NCI-H2227 (cell line): Measurements from ENCODE around the gene ZDHHC18.
"Not testable (repeated sequence)": the region's sequence is repeated elsewhere in the genome, so short reads cannot be mapped to it uniquely, and the experiment has no call there.

ENCODE experiments used
- DNase-seq: peaks from one replicate; lab custom pipeline; 2025; ENCODE audit not compliant: unreplicated experiment; lab: John Stamatoyannopoulos, UW

The ZDHHC18 gene

DNA sequence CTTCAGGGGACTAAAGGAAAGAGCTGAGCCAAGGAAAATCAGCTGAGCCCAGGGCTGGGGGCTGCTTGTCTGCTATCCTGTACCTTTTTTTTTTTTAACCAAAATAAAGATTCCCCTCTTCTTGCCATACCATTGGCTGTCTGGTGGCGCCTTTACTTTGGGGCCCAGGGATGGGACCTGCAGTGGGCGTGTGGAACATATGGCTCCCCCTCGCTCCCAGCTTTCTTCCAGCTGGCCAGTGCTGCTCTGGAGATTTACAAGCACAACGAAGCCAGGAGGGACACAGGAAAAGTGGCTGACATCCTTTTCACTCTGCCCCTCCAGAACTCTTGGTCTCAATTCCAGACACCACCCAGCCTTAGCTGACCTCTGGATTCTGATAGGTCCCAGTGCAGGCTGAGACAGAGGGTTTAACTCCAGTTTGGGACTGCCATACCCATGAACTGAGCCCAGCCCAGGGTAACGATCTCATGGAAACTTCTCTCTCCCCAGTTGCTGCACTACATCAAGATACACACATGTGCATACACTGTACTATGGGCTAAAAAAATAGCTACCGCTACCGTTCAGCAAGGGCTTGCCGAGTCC is 31.1 kb downstream of the ZDHHC18 start:
- DNase-seq, result no peak

DNA sequence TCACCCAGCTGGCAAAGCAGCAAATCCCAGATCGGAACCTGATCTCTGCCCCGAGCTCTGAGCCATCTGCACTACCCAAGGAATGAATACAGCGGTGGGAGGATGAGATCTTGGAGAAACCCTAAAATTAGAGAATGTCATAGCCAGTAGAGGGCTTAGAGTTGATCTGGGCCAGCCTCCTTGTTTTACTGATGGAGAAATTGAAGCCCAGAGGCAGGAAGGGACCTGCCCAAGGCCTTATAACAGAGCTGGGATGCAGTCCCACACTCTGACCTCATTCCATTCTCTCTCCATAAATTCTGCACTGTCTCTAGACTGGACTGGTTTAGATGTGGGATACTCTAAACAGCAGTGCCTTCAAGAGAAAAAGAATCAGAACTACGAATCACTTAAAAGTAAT is 31.7 kb downstream of the ZDHHC18 start:
- no peak for DNase-seq

DNA sequence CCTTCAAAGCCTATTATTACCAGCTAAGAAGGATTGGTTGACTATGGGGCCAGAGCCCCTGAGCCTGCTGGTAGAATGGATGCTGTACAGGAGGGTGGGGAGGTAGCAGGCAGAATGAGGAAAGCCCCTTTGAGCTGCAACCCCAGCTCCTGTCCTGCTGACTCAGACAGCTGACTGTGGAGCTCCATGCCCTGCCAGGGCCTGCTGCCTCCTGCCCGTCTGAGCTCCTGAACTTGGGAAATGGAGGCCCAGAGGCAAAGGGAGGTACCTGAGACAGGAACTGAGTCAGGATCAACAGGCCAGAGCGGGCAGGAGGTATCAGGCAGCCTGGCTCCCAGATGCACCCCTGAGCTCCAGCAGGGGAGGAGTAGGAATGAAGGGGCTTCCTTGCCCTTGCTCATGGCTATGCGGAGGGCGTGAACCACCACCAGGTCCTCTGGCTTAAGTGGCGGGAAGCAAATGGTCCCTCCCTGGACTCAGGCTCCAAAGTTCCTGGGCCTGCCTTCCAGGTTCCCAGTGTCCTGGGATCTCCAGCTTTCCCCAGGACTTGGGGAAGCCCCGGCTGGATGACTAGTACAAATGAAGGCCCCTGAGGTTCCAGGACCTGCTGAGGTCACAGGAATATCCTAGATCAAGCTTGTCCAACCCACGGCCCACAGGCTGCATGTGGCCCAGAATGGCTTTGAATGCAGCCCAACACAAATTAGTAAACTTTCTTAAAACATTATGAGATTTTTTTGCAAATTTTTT is 32.6 kb downstream of the ZDHHC18 start:
- DNase-seq, result no peak

DNA sequence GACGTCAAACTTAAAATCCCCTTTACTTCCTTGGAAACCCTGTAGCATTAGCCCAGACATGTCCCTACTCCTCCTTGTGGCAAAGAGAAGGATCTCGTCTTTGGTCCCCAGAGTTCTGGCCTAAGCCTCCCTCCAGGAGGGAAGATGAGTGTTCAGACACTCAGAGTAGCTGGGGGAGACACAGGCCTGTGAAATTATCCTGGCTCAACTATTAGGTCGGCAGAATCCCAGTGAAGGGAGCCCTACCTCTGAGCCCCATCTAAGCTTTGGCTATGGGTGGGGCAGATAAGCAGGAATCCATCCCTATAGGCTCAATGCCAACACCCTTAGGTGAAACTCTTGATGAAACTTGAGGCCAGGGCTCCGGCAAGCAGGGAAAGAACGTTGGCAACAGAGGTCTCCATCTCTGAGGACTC is 34.8 kb downstream of the ZDHHC18 start:
- no peak for DNase-seq

DNA sequence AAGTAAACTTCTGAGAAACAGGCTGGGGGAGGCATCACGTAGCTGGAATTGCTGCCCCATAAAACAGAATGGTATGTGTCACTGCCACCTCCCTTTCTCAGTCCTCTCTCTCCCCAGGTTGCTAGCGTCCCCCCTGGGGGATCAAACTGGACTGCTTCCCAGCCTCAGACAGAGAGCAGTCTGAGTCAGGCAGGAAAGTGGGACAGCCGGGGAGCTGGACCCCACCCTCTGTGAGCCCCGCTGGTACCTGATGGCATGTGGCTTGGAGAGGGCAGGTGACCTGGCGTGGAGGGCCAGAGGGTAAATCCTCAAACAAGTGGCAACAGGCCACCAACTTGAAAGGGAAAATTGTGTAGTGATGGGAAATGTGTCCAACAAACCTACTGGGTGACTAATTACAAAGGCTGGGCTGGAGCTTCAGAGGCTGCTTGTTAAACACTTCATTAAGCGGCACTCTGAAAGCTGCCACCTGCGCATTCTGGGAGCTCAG is 35.4 kb downstream of the ZDHHC18 start:
- no peak for DNase-seq

DNA sequence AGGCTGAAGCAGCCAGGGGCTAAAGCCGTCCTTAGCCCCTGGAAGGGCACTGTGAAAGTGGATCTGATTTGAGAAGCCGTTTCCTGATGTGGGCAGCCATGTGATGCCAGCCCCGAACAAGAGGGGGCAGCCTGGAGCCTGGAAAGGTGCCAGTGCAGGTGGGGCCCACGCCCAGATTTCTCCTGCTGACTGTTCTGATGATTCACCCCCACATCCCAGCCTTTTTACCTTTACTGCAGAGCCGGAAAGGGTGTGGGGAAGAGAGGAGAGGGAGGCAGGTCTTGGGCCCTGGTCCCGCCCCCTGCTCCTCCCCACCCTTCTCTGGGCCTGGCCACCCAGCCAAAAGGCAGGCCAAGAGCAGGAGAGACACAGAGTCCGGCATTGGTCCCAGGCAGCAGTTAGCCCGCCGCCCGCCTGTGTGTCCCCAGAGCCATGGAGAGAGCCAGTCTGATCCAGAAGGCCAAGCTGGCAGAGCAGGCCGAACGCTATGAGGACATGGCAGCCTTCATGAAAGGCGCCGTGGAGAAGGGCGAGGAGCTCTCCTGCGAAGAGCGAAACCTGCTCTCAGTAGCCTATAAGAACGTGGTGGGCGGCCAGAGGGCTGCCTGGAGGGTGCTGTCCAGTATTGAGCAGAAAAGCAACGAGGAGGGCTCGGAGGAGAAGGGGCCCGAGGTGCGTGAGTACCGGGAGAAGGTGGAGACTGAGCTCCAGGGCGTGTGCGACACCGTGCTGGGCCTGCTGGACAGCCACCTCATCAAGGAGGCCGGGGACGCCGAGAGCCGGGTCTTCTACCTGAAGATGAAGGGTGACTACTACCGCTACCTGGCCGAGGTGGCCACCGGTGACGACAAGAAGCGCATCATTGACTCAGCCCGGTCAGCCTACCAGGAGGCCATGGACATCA is 36.5 kb downstream of the ZDHHC18 start, which contains the start of gene SFN:
SFN (plus strand) TSS at position 369 of the 904 bp plus-strand sequence; CDS start at position 433, 64 bp downstream.
- DNase-seq, result no peak

DNA sequence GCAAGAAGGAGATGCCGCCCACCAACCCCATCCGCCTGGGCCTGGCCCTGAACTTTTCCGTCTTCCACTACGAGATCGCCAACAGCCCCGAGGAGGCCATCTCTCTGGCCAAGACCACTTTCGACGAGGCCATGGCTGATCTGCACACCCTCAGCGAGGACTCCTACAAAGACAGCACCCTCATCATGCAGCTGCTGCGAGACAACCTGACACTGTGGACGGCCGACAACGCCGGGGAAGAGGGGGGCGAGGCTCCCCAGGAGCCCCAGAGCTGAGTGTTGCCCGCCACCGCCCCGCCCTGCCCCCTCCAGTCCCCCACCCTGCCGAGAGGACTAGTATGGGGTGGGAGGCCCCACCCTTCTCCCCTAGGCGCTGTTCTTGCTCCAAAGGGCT is 37.2 kb downstream of the ZDHHC18 start:
- DNase-seq, result no peak

DNA sequence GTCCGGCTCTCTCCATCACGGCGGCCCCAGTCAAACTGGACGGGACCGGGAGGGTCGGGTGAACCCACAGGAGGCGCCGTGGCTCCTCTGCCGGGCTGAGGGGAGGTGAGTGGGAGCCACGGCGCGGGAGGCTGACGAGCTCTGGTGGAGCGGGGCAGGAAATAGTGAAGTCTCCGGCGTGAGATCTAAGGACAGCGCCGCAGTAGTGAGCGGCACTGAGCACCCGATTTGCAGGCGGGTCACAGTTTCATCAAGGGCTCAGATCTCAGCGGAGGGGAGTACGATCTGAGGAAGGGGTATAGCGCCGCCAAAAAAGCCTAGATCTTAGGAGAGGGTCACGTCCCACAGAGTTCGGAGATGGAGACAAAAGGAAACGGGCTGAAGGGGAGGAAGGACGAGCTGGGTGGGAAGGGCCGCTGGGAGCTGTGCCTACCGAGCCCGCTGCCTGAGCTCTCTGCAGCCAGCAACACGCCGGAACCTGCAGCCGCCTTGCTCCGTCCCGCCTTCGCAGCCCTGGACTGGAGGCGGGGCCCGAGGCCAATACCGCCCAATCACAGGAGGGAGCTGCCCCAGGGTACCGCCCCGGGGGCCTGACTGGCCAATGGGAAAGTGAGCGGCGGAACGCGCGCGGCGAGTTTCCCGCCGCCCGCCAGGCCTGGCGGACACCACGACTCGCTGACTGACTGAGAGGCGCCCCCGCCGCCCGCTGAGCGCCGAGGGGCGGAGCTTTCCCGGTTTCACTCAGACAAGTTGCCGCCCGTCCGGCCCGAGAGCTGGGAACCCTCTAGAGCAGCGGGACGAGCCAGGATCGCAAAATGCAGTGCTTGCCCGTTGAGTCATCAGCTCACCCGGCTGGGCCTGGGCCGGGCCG is 38.4 kb downstream of the ZDHHC18 start:
- DNase-seq, result peak; percentile 99

DNA sequence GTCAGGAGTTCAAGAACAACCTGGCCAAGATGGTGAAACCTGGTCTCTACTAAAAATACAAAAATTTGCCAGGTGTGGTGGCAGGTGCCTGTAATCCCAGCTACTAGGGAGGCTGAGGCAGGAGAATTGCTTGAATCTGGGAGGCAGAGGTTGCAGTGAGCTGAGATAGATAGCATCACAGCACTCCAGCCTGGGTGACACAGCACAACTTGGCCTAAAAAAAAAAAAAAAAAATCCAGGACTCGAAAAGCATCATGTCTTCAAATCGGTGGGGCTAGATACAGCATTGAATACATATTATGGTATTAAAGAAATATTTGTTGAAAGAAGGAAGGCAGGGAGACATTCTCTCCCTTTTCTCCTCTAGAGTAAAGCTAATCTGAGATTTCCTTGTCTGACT is 46.6 kb downstream of the ZDHHC18 start:
- DNase-seq, result not testable (repeated sequence)

DNA sequence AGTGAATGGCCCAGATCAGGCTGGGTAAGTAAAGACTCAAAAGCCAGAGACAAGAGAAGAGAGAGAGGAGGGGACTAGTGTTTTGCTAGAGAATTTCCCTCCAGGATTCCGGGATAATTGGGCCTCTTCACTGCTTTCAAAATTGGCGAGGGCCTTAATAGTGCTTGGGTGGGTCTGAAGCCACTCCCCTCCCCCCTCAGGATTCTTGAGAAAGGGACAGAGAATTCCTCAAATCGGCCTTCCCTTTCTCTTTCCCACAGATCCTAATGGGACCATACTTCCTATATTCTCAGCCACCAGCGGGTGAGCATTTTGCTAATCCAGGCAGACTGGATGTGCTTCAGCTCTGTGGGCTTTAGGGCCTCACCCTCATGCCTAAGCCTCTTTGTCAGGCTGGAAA is 48.4 kb downstream of the ZDHHC18 start:
- peak; percentile 54 for DNase-seq

DNA sequence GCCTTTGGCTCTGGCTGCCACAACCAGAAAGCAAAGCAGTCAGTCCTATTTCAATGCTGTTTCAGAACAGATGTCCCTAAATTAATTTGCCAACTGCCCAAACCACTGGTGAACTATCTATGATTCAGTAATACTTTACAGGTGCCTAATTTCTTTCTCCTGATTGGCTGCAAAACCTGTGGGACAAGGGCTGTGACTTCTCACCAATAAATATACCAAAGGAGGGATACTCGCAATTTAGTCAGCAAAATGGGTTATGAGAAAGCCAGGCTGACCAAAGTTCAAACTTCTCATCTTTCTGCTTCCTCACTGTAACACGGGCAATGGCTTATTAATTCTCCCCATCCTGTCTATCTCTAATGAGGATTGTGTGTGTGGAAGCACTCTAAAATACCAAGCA is 50.8 kb downstream of the ZDHHC18 start:
- no peak for DNase-seq

DNA sequence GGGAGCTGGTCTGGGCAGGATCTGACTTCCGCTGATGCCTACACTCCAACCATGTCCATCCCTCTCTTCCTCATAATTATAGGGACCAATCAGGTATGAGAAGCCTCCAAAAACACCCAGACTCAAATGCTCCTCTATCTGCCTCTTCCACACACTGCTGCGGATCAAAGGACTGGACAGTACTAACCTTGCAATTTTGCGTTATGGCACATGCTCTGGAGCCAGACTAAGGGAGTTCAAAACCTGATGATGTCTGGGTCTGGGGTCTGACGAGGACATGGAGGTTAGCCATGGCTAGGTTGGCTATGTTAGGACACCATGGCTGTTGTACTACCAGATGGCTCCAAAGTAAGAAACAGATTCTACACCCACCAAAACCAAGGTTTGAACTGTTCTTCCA is 53.3 kb downstream of the ZDHHC18 start:
- no peak for DNase-seq

DNA sequence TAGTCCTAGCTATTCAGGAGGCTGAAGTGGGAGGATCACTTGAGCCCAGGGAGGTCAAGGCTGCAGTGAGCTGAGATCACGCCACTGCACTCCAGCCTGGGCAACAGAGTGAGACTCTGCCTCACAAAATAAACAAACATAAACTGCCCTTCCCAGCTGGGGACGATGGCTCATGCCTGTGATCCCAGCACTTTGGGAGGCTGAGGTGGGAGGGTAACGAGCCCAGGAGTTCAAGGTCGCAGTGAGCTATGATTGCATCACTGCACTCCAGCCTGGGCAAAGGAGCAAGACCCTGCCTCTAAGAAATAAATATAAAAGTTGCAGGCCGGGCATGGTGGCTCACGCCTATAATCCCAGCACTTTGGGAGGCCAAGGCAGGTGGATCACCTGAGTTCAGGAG is 55.1 kb downstream of the ZDHHC18 start:
- DNase-seq, result not testable (repeated sequence)

DNA sequence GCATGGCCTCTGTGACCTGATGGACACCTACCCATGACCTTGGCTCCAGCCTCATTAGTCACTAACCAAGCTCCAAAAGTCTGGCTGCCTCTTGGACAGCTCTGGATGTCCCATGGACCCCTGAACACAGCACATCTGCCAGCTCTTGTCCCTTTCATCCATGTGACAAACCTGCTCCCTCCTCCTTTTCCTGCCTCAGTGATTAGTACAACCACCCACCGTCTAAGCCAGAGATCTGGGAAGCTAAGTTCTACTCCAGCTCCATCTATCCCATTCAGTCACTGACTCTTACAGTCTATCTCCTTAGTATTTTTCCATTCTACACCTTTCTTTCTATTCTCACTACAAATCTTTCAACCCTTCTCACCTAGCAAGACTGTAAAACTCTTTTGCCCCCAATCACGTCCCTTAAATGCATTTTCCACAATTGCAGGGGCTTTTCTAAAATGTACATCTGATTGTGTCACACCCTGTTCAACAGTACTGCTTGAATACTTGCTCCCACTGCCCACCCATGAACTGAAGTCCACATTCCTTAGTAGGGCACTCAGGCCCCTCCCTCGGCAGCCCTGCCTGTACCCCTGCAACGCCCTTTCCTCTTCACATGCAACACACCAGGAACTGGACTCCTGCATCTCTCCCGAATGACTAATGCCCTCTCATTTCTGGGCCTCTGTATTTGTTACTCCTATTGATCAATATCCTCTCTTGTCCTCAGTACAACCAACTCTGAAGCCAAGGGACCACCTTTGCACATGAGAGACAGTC is 56.4 kb downstream of the ZDHHC18 start:
- DNase-seq, result no peak

DNA sequence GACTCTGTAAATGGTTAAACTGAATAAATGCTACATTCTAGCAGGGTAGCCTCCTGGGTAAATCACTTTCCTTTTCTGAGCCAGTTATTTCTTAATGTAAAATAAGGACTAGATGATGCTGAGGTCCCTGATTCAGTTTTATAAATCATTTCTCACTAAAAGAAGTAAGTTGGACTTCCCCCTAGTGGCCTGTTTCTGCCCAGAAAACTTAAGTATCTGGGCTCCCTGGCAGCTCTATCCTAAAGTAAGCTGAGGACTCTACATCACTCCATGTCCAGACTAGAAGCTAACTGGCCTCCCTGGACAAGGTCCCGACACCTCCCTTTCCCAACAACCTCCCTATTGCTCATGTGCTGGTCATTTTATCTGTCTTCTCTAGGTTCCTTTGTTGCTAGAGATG is 60.6 kb downstream of the ZDHHC18 start:
- DNase-seq, result peak; percentile 27

DNA sequence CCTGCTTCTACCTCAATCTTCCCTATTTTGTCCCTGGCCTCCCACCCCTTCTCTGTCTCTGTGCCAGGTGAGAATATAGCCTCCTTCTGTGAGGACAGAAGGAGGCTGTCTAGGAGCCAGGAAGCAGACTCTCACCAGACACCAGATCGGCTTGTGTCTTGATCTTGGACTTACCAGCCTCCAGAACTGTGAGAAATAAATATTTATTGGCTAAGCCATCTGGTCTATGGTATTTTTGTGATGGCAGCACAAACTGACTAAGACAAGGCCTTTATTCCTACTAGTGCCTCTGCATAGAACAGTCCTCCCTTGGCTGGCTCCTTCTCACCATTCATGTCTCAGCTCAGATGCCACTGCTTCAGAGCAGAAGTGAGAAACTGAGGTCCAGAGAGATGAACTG is 61.7 kb downstream of the ZDHHC18 start:
- DNase-seq, result no peak

DNA sequence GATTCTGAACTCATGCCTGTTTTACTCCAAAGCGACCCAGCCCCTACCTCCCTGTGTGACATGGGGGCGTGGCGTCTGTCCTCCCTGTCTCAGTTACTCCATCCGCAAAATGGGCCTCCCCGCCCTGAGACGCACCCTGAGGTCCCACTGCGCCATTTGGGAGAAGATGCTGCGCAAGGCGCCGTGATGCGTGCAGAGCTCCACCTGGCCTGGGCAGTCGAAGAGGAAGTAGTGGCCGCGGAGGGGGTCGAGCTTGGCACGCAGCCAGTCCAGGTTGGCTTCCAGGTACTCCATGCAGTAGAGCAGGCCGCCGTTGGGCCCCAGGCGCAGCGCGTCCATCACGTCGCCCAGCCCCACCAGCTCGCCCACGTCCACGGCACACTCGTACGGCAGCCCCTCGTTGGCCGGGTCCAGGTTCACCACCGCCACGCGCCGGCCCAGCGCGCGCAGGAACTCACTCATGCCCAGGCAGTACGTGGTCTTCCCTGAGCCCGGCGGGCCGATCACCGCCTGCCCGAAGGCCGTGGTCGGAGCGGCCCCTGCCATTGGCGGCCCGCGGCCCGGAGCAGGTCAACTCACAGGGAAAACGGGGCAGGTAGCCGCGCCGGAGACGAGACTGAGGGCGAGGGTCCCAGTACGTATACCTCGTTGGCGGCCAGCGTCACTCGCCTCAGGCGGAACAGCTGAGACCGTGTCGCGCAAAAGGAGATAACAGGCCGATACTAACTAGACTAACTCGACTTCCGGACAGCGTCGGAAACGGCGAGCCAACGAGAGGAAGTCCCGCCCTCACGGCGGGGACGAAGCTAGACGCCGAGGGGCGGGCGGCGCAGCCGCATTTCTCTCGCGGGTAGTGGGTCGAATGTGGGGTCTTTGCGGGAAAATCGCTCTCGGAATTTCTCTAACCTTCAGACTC is 63.3 kb downstream of the ZDHHC18 start, which contains the start of gene GPN2:
GPN2 (minus strand) TSS at position 733 of the 916 bp plus-strand sequence; CDS start at position 546, 187 bp downstream.
- DNase-seq, result peak; percentile 88

DNA sequence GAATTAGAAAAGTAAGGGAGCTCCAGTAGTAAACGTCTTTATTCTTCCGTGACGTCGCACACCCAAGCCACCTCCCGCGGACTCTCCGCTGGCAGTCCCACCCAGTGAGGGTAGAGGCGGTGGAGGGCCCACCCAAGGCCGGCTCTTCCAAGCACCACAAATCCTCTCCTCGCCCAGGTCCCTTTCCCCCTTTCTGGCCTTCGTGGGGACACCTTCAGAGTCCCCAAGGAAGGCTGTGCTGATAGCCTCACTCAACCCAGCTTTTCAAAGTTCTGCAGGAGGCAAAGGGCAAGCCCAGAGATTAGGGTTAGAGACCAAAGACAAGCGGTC is 63.9 kb downstream of the ZDHHC18 start:
- DNase-seq, result no peak

DNA sequence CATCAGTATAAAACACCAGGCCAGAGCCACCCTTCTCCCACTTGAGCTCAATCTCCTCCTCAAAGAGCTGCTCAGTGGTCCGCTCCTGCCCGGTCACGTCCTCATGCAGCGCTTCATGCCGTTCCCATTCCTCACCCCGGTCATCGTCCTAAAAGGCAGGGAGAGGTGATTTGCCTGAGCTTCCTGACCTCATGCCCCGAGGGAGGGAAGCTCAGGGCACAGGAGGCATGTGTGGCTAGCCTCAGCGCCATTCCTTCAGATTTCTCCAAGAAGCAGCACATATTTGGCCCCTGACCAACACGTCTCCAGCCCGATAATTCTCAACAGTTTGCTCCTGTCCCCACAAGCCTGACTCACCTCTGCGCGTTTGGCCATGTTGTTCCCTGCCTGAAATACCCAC is 67.8 kb downstream of the ZDHHC18 start:
- DNase-seq, result no peak
